SJCRH30 (cell line): ENCODE measurements around the gene RRP1B. TPM values are rescaled to one million over a fixed set of nuclear protein-coding genes. Genes with fewer than 3 reads are reported as not detected.

Experiments
- DNase-seq, 2 experiments: peaks; one replicate each; pipeline ENCODE4 v3.0.0-alpha.2; 2015 to 2020
- H3K27ac ChIP-seq: fragments of 250-450 bp; sonication (Bioruptor Pico); 2 replicates; pipeline ENCODE4 v1.5.1; 2020; ENCODE audit warnings: mild to moderate bottlenecking, moderate library complexity
- H3K27me3 ChIP-seq: fragments of 250-450 bp; sonication (Bioruptor Pico); 2 replicates; pipeline ENCODE4 v1.5.1; 2020; ENCODE audit warnings: mild to moderate bottlenecking, moderate library complexity
- H3K36me3 ChIP-seq: fragments of 250-450 bp; sonication (Bioruptor Pico); 2 replicates; pipeline ENCODE4 v1.5.1; 2020; ENCODE audit warnings: mild to moderate bottlenecking, moderate library complexity
- H3K4me1 ChIP-seq: fragments of 250-450 bp; sonication (Bioruptor Pico); 2 replicates; pipeline ENCODE4 v1.5.1; 2020; ENCODE audit warnings: mild to moderate bottlenecking, moderate library complexity
- H3K4me3 ChIP-seq: fragments of 250-450 bp; sonication (Bioruptor Pico); 2 replicates; pipeline ENCODE4 v1.5.1; 2020; ENCODE audit warnings: mild to moderate bottlenecking, moderate library complexity
- H3K9me3 ChIP-seq: fragments of 250-450 bp; sonication (Bioruptor Pico); replicated peaks from 2 replicates; pipeline ENCODE4 v1.5.1; 2020; ENCODE audit warnings: mild to moderate bottlenecking, moderate library complexity
- total RNA-seq: library from RNA; depleted of rRNA; stranded (reverse); fragments of >200 nt; shearing (Covaris generic); gene quantifications from 2 replicates; pipeline ENCODE4 v1.2.3, GENCODE V29; 2014

RRP1B gene
- total RNA-seq, 1 experiment from 2014 or later: 82.8 TPM

DNA sequence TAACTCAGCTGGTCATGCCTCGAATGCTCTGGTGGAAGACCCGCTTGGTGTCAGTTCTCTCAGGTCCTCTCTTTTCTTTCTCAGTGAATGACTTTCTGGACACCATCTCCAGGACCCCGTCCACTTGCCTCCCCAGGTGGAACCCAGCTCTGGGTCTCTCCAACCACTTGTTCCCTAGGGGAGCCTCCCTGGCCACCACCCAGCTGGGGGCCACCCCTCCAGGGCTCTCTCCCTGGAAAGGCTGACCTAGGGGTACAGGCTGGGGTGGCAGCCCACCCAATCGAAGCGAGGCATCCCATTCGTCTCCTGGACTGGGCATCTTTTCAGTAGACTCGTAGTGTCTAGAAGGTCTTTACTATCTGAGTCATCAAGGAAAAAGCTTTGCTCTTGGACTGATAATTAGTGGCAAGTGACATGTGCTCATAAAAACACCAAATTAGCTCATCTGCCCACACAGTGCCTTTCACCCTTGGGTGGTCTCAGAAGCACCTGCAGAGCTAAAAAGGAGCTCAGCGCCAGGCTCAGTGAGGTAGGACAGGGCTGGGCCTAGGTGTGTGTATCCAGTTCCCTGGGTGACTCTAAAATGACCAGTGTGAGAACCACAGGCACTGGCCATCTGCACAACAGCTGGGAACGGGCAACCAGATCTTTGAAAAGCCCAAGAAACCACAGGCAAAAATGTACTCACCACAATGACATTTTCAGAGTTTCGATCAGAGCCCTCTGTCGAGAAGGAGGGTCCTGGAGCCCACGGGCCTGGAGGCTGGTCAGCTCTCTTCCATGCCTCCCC is 57.2 kb downstream of the RRP1B start:
- Histone ChIP-seq H3K36me3 (no peaks in the 10 kb centered on the region), H3K9me3 (no peaks in the 10 kb centered on the region), H3K27me3 (no peaks in the 10 kb centered on the region), H3K27ac (no peak overlapping the region), H3K4me3 (no peak overlapping the region), H3K4me1 (peaks cover 6% of the 10 kb centered on the region)
- DNase-seq: peak; percentile 47 to 64

DNA sequence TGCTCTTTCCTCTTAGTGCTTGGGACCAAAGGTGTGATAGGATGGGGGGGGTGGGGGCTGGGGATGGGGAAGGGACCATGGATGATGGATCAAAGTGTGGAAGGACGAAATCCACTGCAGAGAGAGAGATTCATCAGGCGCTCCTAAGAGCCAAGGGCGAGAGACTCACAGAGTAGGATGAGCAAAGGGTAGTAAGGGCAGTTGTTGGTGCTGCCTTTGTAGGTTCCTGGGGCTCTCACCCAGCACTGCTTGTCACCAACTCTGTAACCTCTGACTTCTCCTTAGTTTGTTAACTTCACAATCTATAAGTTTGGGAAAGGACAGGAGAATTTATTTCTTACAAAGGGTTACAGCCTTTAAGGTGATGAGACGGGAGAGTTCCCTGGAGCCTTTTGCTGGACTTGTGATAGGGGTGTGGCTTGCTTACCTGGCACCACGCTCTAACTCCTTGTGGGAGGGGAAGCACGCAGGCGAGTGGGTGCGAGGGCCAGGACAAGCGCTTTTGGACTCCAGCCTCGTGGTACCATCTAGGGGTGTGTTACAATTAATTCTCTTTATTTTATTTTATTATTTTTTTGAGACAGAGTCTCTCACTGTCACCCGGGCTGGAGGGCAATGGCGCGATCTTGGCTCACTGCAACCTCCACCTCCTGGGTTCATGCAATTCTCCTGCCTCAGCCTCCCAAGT is 58.0 kb downstream of the RRP1B start:
- Histone ChIP-seq H3K27me3 (no peaks in the 10 kb centered on the region), H3K27ac (no peak overlapping the region), H3K36me3 (no peaks in the 10 kb centered on the region), H3K9me3 (no peaks in the 10 kb centered on the region), H3K4me3 (no peak overlapping the region), H3K4me1 (peaks cover 6% of the 10 kb centered on the region)
- DNase-seq: no peak

DNA sequence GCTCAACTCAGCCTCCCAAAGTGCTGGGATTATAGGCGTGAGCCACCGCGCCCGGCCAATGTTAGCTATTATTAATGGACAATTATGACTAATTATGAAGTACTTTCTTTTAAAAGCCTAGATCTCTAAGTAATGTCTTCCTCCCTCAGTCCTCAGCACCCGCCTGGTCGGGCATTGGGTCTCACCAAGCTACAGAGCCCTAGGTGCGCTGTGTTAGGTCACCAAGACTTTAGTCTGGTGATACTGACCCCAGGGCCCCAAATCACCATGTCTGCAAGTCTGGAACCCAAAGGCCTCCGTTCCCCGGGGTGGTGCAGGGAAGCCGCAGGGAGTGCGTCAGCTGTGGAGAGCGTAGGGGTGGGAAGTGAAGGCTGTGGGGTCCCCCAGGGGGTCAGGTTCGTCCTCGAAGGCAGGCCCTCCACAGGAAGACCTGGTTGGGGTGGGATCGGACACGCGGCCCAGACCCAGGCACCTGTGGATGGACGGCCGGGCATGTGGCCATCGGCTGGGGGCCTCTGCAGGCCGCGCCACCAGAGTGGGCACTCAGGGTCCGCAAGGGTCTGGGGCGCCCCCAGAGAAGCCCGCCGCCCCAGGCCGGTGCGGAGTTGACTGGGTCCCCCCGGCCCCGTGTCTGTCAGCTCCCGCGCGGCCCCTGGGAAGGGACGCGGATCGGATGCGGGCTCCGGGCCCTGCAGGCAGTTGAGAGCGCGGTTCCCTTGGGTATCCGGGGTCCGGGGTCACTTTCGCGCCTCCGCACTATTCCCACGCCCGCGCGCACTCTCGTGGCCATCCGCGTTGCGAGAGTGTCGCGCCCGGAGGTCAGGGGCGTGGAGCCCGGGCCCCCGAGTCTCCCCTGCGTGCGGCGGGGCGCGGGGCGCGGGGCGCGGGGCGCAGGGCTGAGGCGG is 58.9 kb downstream of the RRP1B start:
- Histone ChIP-seq H3K27me3 (no peaks in the 10 kb centered on the region), H3K27ac (peak overlapping the region; percentile 15; the same call in 1 of the 2 replicates), H3K9me3 (no peaks in the 10 kb centered on the region), H3K4me3 (peak overlapping the region; percentile 78), H3K4me1 (peaks cover 6% of the 10 kb centered on the region), H3K36me3 (no peaks in the 10 kb centered on the region)
- no peak for DNase-seq

DNA sequence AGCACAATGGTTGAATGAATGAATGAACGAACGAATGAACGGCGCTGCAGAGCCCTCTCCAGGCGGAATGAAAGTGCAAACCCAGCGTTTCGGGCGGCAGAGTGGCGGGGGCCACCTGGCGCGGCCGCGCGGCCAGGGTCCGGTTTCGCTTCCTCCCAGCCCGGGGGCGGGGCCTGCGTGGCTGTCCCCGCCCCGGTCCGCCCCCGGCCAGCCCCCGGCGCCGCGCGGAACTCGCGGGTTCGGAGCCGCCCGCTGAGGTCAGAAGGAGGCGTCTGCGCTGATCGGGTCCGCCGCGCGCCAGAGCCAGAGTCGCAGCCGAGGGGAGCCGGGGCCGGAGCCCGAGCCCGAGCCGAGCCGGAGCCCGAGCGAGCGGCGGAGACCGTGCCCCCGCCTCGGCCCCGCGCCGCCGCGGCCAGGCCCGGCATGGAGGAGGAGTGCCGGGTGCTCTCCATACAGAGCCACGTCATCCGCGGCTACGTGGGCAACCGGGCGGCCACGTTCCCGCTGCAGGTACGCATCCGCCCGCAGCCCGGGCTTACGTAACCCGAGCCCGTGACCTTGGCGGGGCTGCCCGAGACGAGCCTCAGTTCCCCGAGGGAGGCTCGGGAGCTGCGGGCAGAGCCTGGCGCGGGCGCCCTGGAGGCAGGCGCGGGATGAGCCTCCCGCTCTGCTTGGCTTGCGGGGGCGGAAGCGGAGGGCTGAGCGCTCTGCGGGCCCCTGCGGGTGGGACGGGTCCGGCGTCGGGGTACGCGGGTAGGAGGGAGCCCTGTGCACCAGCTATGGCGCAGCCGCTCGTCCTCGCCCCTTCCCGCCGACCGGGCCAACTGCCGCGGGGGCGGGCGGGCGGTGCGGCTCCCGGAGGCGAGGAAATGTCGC is 59.8 kb downstream of the RRP1B start, which contains the start of gene PDXK:
Gene PDXK (plus strand): TSS at position 258 of the 876 bp plus-strand sequence. CDS start 166 bp downstream, at position 424.
- Histone ChIP-seq H3K9me3 (no peaks in the 10 kb centered on the region), H3K4me3 (peak within 1 kb of the TSS; percentile 78), H3K36me3 (no peaks in the 10 kb centered on the region), H3K27me3 (no peaks in the 10 kb centered on the region), H3K27ac (peak within 1 kb of the TSS; percentile 26; the same call in 1 of the 2 replicates), H3K4me1 (peaks cover 6% of the 10 kb centered on the region)
- DNase-seq: peak; percentile 79 to 86

DNA sequence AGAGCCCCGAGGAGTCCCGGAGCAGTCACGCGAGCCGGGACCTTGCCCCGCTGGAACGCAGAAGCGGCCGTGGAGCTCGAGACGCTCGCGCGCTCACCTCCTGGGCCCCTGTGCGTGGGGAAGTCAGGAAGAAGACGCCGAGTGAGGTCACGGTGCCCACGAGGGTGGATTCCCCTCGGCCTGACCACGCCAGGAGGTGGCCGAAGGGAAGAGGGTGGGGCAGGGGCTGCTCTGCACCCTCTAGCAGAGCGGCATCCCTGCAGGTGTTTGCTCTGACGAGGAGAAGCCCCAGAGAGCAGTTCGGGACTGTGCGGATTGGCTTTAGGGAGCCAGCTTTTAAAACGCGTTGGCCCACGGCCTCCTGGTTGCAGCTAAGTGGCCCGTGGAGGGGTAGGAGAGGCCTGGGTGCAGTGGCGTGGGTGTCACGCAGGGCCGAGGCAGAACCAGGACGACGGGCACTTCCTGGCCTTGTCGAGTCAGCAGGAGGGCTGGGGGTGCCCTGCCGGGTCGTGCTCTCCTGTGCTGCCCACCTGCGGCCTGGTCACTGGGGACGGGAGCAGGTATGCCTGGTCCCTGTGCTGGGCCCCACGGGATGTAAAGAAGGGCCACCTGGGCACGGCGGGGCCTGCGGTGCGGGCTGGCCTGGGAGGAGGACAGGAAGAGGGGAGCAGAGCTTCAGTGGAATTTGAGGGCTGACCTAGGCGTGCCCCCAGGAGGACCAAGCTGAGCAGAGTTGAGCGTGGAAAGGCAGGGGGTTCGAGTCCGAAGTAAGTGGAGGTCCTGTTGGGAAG is 60.6 kb downstream of the RRP1B start:
- H3K4me3 ChIP-seq: peak overlapping the region; percentile 78
- H3K27me3 ChIP-seq: no peaks in the 10 kb centered on the region
- no peak for DNase-seq
- no peak overlapping the region; the same call in 1 of the 2 replicates for H3K27ac ChIP-seq
- H3K4me1 ChIP-seq: peaks cover 6% of the 10 kb centered on the region
- H3K9me3 ChIP-seq: no peaks in the 10 kb centered on the region
- no peaks in the 10 kb centered on the region for H3K36me3 ChIP-seq

DNA sequence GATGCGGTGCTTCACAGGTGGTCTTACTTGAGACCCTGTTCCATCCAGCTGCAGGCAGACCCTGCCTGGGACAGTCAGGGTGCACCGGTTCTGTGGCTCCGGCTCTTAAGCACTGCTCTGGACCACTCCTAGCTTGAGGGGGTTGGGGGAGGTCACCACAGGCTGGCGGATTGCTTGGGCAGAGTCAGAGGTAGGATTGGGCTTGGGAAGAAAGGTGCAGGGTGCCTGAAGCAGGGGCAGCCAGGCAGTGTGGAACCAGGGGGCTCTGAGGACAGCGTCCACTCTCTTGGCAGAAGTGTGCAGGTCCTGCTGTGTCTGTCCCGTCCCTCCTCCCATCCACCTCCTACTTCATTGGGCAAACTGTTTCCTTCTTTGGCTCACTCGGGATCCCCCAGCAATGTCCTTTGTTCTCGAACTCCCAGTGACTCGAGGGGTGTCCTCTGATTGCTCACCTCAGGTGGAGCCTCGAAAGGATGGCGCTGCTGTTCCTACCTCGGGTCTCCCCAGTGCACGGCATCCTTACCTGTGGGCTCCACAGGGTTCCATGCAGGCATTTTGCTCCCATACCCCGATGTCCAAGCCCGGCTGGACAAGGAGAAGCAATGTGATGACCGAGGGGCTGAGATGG is 61.3 kb downstream of the RRP1B start:
- no peaks in the 10 kb centered on the region for H3K36me3 ChIP-seq
- no peaks in the 10 kb centered on the region for H3K27me3 ChIP-seq
- no peak overlapping the region for H3K4me3 ChIP-seq
- peaks cover 10% of the 10 kb centered on the region for H3K4me1 ChIP-seq
- H3K27ac ChIP-seq: no peak overlapping the region
- no peaks in the 10 kb centered on the region for H3K9me3 ChIP-seq
- no peak for DNase-seq

DNA sequence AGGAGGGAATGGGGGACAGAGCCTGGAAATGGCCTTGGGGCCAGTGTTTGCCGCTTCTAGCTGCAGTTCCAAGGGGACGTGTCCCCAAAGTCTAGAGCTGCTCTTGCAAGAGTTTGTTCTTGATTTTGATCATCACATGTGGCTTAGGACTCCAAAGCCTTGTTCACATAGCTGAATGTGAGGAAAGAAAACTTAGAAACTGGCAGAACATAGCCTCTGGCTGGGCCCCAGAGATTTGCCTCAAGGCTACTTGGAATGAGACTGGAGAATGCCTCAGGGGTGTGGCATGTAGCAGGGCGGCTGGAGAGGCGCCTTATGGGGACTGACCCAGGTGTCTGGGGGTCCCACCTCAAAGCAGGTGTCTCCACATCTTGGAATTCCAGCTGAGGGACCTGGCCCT is 61.8 kb downstream of the RRP1B start:
- Histone ChIP-seq H3K27me3 (no peaks in the 10 kb centered on the region), H3K4me3 (no peak overlapping the region), H3K36me3 (no peaks in the 10 kb centered on the region), H3K9me3 (no peaks in the 10 kb centered on the region), H3K27ac (no peak overlapping the region), H3K4me1 (peaks cover 14% of the 10 kb centered on the region)
- no peak for DNase-seq

DNA sequence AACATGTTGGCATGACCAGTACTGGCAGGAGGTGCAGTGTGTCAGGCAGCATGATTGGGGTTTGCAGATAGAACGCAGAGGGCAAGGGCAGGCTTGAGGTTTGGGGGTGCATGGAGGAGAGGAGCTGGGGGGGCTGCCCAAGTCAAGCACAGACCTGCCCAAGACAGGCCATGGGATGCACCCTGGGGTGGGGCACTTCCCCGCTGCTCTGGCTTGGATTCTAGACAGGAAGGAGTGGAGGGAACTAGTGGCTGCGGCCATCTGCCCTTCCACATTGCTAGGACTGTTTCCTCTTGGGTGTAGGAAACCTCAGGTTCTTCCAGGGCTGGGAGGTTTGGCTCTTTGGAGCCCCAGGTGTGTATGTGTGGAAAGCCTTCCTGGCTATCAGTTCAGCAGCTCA is 62.6 kb downstream of the RRP1B start:
- H3K36me3 ChIP-seq: no peaks in the 10 kb centered on the region
- no peak overlapping the region for H3K27ac ChIP-seq
- H3K4me1 ChIP-seq: peaks cover 7% of the 10 kb centered on the region
- no peak overlapping the region for H3K4me3 ChIP-seq
- H3K27me3 ChIP-seq: no peaks in the 10 kb centered on the region
- DNase-seq: no peak
- no peaks in the 10 kb centered on the region for H3K9me3 ChIP-seq

DNA sequence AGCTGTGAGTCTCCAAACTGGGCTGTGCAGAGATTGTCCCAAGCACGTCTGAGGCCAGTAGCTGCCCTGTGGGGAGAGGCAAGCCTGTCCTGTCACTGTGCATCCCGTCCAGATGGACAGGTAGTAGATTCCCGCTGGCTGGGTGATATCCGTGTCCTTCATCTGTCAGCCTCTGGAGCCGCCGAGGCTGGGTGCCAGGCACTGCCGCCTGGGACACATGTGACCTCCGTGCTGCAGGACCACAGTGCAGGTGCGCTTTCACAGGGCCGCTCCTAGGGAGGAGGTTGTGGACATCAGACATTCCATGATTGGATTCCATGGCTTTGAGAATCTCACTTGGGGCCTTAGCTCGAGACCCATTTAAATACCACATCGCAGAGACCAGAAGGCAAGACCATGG is 64.3 kb downstream of the RRP1B start:
- Histone ChIP-seq H3K9me3 (no peaks in the 10 kb centered on the region), H3K27ac (no peak overlapping the region), H3K4me1 (peaks cover 15% of the 10 kb centered on the region), H3K27me3 (no peaks in the 10 kb centered on the region), H3K4me3 (no peak overlapping the region), H3K36me3 (no peaks in the 10 kb centered on the region)
- no peak for DNase-seq

DNA sequence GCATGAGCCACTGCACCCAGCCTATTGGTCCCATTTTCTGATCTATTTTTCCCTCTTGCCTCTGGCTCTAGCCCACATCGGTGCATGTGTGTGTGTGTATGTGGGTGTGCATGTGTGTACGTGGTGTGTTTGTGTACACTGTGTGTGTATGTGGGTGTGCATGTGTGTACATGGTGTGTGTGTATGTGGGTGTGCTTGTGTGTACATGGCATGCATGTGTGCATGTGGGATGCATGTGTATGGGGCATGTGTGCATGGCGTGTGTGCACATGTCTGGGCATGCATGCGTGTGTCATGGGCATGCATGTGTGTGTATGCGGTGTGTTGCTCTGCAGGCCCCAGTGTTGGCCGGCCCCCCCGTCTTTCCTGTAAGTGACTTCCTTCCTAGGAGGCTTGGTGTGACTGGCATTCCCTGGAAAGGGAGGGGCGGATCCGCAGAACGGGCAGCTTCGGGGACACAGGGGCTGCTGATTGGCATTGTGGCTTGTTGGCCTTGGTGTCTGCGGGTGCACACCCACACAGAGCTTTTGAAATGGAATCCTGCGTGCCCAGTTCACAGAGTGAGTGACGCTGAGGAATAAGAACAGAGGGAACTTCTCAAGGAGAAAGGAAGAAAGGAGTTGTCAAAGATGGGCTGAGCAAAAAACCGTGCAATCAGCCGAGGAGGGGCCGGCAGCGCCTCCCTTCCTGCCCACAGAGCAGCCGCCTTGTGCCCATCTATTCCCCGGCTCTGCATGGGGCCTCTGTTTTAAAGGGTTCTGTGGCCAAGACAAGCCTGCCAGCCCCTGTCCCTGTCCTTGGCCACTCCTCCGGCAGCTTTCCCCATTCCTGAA is 67.5 kb downstream of the RRP1B start:
- H3K4me1 ChIP-seq: peaks cover 15% of the 10 kb centered on the region
- no peaks in the 10 kb centered on the region for H3K36me3 ChIP-seq
- no peak overlapping the region for H3K4me3 ChIP-seq
- no peak overlapping the region for H3K27ac ChIP-seq
- H3K27me3 ChIP-seq: no peaks in the 10 kb centered on the region
- no peaks in the 10 kb centered on the region for H3K9me3 ChIP-seq
- DNase-seq: no peak

DNA sequence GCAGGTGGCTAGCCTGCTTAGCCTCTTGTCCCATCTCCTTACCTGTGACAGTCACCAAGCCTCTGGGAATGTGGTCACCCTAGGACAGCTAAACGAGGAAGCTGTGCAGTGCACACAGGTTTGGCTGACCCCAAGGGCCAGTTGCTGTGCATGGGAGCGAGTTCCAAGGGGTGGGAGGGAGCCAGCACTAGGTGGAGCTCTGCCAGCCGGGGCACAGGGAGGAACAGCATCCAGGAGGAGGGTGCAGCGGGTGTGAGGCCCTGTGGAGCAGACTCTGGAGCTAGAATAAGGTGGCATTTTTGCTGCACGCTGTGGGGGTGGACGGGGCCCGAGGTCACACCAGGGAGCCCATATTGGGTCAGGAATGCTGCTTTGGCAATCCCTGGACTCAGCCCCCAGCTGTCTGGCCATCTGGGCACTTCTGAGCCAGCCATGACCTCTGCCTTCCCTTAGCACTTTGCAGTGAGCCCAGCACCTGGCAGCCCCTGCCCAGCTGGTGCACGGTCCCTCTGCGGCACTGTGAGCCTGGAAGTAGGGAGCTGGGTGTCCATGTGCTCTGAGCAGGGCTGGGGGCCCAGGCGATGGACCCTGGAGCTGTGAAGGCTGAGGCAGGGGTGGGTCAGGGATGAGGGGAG is 68.3 kb downstream of the RRP1B start:
- H3K9me3 ChIP-seq: no peaks in the 10 kb centered on the region
- DNase-seq: no peak
- no peaks in the 10 kb centered on the region for H3K36me3 ChIP-seq
- H3K4me3 ChIP-seq: no peak overlapping the region
- peaks cover 15% of the 10 kb centered on the region for H3K4me1 ChIP-seq
- H3K27me3 ChIP-seq: no peaks in the 10 kb centered on the region
- H3K27ac ChIP-seq: peak overlapping the region; percentile 51

DNA sequence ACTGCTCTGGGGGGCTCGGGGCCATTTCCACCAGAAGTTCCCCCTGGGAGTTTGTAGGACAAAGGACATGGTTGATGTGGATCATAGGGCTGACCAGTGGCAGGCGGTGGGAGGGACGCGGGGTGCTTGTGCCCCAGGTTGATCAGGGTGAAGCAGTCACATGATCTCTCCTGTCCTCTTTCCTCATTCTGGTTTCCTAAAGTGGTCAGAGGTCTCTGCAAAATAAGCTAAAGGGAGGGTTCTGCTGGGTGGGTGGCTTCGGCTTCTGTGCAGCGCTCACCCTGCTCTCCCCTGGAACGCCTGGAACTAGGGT is 68.8 kb downstream of the RRP1B start:
- peaks cover 15% of the 10 kb centered on the region for H3K4me1 ChIP-seq
- no peak for DNase-seq
- H3K27me3 ChIP-seq: no peaks in the 10 kb centered on the region
- no peaks in the 10 kb centered on the region for H3K9me3 ChIP-seq
- H3K36me3 ChIP-seq: no peaks in the 10 kb centered on the region
- H3K4me3 ChIP-seq: peak overlapping the region; percentile 59
- peak overlapping the region; percentile 51 for H3K27ac ChIP-seq
